Astrocyte (in vitro differentiated cells and primary cell): ENCODE results near the gene GAL3ST1. TPM values are rescaled to one million over a fixed set of nuclear protein-coding genes. Genes with fewer than 3 reads are reported as not detected.

Experiments used
- DNase-seq: peaks from one replicate; pipeline ENCODE4 v3.0.0-alpha.2; 2010; ENCODE audit warnings: low read depth
- FAIRE-seq: peaks from 2 replicates; lab custom pipeline; 2011; peaks lifted over from hg19 to GRCh38; lab: Jason Lieb, UNC
- H2AFZ ChIP-seq: 2 replicates; pipeline ENCODE4 v1.6.0; 2012; ENCODE audit warnings: low read depth, low read length, inconsistent platforms
- H3K27ac ChIP-seq: 2 replicates; pipeline ENCODE4 v1.5.1; 2011; ENCODE audit warnings: low read depth, low read length, inconsistent platforms
- H3K27me3 ChIP-seq: 2 replicates; pipeline ENCODE4 v1.6.0; 2011; ENCODE audit warnings: low read length, inconsistent platforms; ENCODE audit not compliant: insufficient read depth
- H3K36me3 ChIP-seq: 2 replicates; pipeline ENCODE4 v1.5.1; 2011; ENCODE audit warnings: low read length, inconsistent platforms; ENCODE audit not compliant: insufficient read depth
- H3K4me1 ChIP-seq: 2 replicates; pipeline ENCODE4 v1.5.1; 2011; ENCODE audit warnings: low read length, inconsistent platforms; ENCODE audit not compliant: insufficient read depth
- H3K4me2 ChIP-seq: 2 replicates; pipeline ENCODE4 v1.6.0; 2012; ENCODE audit warnings: low read length, inconsistent platforms
- H3K4me3 ChIP-seq: 2 replicates; pipeline ENCODE4 v1.5.1; 2011; ENCODE audit warnings: low read depth, mild to moderate bottlenecking, low read length, inconsistent platforms; ENCODE audit not compliant: insufficient read depth
- H3K79me2 ChIP-seq: 2 replicates; pipeline ENCODE4 v1.6.0; 2012; ENCODE audit warnings: mild to moderate bottlenecking, low read length, inconsistent platforms; ENCODE audit not compliant: insufficient read depth
- H3K9ac ChIP-seq: 2 replicates; pipeline ENCODE4 v1.6.0; 2012; ENCODE audit warnings: mild to moderate bottlenecking, low read length, inconsistent platforms
- H3K9me3 ChIP-seq: 2 replicates; pipeline ENCODE4 v1.5.1; 2012; ENCODE audit warnings: low read depth, mild to moderate bottlenecking, low read length, inconsistent platforms; ENCODE audit not compliant: insufficient read depth
- H4K20me1 ChIP-seq: 2 replicates; pipeline ENCODE4 v1.6.0; 2012; ENCODE audit warnings: low read length, inconsistent platforms; ENCODE audit not compliant: insufficient read depth
- H3K27ac Mint-ChIP-seq: one replicate; pipeline ENCODE4 v1.8.0; 2021; ENCODE audit warnings: mild to moderate bottlenecking, mixed read lengths; ENCODE audit not compliant: unreplicated experiment
- H3K27me3 Mint-ChIP-seq: one replicate; pipeline ENCODE4 v1.8.0; 2021; ENCODE audit warnings: low read depth, mixed read lengths; ENCODE audit not compliant: unreplicated experiment
- H3K36me3 Mint-ChIP-seq: one replicate; pipeline ENCODE4 v1.8.0; 2021; ENCODE audit warnings: low read depth, mixed read lengths; ENCODE audit not compliant: unreplicated experiment
- H3K4me1 Mint-ChIP-seq: one replicate; pipeline ENCODE4 v1.8.0; 2021; ENCODE audit warnings: low read depth, mixed read lengths; ENCODE audit not compliant: unreplicated experiment
- H3K4me3 Mint-ChIP-seq: one replicate; pipeline ENCODE4 v1.8.0; 2021; ENCODE audit warnings: mild to moderate bottlenecking, moderate library complexity, mixed read lengths; ENCODE audit not compliant: unreplicated experiment
- H3K9me3 Mint-ChIP-seq: one replicate; pipeline ENCODE4 v1.8.0; 2021; ENCODE audit warnings: mild to moderate bottlenecking, mixed read lengths; ENCODE audit not compliant: unreplicated experiment
- CTCF ChIP-seq: IDR thresholded peaks from 2 replicates; pipeline ENCODE4 v1.5.1; 2011; ENCODE audit warnings: low read depth, mild to moderate bottlenecking, inconsistent platforms, low read length, moderate library complexity; ENCODE audit not compliant: insufficient read depth
- EZH2 ChIP-seq: IDR thresholded peaks from 2 replicates; pipeline ENCODE4 v1.6.1; 2012; ENCODE audit warnings: mild to moderate bottlenecking, low read length, inconsistent platforms; ENCODE audit not compliant: insufficient read depth
- total RNA-seq: library from RNA; stranded (reverse); gene quantifications from 2 replicates; pipeline ENCODE4 v1.2.1, GENCODE V29; 2021

The GAL3ST1 gene
- total RNA-seq, 1 donor from 2014 or later, result 3.4 TPM

DNA sequence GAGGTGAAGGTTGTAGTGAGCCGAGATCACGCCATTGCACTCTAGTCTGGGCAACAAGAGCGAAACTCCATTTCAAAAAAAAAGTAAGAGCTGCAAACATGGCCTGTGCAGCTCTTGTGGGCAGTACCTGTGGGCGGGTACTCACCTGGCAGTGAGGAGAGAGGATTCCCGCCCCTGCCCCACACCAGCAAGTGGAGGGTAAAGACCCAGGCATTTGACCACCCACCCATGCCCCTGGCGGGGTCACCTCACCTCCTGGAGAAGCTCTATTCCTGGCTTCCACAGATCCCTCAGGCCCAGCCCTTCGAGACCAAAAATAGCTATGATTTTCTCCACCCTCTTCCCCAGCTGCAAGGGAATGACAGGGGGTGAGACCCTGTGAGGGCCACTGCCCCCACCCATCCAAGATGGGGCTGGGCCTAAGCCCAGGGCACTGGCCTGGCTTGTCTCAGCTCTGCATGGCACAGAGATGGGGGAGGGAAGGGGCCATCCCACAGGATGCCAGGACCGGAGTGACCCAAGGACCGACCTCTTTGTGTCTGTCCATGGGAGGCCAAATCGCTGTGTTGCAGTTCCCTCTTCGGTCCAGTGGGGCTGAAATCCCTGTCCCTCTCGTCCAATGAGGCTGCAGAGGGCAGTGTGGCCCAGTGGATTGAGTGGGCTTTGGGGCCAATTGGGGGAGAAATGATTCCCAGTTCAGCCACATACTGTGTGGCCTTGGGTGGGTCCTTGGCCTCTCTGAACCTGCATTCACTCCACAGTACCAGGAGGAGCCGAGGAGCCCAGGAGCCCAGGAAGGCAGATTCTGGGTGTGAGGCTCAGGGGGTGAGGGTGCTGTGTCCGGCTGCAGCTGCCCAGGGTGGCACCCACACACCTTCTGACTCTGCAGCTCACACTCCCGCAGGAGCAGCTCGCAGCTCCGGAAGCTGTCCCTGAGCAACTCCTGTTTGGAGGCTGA lies 42.5 kb downstream of the GAL3ST1 start:
- Mint-ChIP-seq H3K4me3 (no peak overlapping the region), H3K36me3 (no peaks in the 10 kb centered on the region), H3K27ac (no peak overlapping the region), H3K27me3 (peaks cover 9% of the 10 kb centered on the region), H3K9me3 (peaks cover 6% of the 10 kb centered on the region), H3K4me1 (no peaks in the 10 kb centered on the region)
- Histone ChIP-seq H3K27me3 (no peaks in the 10 kb centered on the region), H3K27ac (no peak overlapping the region), H3K79me2 (no peaks in the 10 kb centered on the region), H3K36me3 (no peaks in the 10 kb centered on the region), H3K9me3 (no peaks in the 10 kb centered on the region), H3K4me3 (no peak overlapping the region), H2AFZ (no peak overlapping the region), H3K9ac (no peak overlapping the region), H4K20me1 (no peaks in the 10 kb centered on the region), H3K4me2 (no peak overlapping the region), H3K4me1 (no peaks in the 10 kb centered on the region)
- TF ChIP-seq CTCF (no peak), EZH2 (no peak)
- no peak for DNase-seq
- FAIRE-seq, result no peak

GRCh38 chr22:30526656-30527055 lies 47.8 kb downstream of the GAL3ST1 start:
- no peaks in the 10 kb centered on the region for H3K9me3 ChIP-seq
- H2AFZ ChIP-seq, result no peak overlapping the region
- no peaks in the 10 kb centered on the region for H4K20me1 ChIP-seq
- H3K9ac ChIP-seq, result no peak overlapping the region
- FAIRE-seq, result no peak
- H3K4me1 Mint-ChIP-seq, result no peaks in the 10 kb centered on the region
- H3K4me3 ChIP-seq, result no peak overlapping the region
- DNase-seq, result no peak
- H3K36me3 Mint-ChIP-seq, result no peaks in the 10 kb centered on the region
- H3K36me3 ChIP-seq, result no peaks in the 10 kb centered on the region
- no peak overlapping the region for H3K4me3 Mint-ChIP-seq
- H3K27ac ChIP-seq, result no peak overlapping the region
- no peaks in the 10 kb centered on the region for H3K9me3 Mint-ChIP-seq
- no peak for TF ChIP-seq CTCF
- TF ChIP-seq EZH2, result no peak
- no peak overlapping the region for H3K4me2 ChIP-seq
- no peaks in the 10 kb centered on the region for H3K4me1 ChIP-seq
- H3K79me2 ChIP-seq, result no peaks in the 10 kb centered on the region
- peaks cover 22% of the 10 kb centered on the region for H3K27me3 Mint-ChIP-seq
- H3K27me3 ChIP-seq, result peaks cover 8% of the 10 kb centered on the region
- no peak overlapping the region for H3K27ac Mint-ChIP-seq
